ENCODE results near the gene CLEC2L.

Gene CLEC2L

DNA sequence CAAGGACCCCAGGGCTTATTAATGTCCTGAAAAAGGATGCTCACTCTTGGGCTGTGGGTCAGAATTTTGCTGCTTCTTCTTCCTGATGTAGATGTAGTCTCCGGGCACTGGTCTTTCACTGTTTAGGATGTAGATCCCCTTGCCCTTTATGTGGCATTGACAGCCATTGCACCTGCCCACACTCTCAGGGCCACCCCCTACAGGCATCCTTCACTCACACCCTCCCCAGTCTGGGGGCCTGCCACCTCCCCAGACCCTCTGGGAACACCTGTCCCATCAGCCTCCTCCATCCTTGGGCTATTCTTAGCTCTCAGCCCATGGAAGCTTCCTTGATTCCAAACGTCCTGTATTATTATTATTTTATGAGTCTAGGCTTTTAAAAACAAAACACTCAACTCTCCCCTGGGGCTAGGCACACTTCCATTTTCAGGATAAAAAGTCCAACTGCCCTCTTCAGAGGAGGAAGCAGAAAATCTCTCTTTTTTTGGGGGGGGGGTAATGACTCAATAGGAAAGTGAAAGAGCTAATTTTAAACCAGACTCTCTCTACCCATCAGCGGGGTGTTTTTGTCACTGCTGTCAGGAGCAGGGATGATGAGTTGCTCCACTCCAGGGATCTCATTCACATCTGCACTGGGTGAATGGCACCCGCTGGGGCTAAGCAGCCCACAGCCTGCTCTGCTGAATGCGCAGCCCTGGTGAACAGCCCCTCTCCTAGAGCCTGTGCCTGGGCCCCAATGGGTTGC, 28.5 kb upstream of the CLEC2L start:
- no peak overlapping the region for H3K27ac ChIP-seq
- TF ChIP-seq, protein P1, sequence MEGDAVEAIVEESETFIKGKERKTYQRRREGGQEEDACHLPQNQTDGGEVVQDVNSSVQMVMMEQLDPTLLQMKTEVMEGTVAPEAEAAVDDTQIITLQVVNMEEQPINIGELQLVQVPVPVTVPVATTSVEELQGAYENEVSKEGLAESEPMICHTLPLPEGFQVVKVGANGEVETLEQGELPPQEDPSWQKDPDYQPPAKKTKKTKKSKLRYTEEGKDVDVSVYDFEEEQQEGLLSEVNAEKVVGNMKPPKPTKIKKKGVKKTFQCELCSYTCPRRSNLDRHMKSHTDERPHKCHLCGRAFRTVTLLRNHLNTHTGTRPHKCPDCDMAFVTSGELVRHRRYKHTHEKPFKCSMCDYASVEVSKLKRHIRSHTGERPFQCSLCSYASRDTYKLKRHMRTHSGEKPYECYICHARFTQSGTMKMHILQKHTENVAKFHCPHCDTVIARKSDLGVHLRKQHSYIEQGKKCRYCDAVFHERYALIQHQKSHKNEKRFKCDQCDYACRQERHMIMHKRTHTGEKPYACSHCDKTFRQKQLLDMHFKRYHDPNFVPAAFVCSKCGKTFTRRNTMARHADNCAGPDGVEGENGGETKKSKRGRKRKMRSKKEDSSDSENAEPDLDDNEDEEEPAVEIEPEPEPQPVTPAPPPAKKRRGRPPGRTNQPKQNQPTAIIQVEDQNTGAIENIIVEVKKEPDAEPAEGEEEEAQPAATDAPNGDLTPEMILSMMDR (conservative IDR thresholded peaks at IDR 0.05; ENCODE audit: low read depth), result no peak
- CTCF ChIA-PET, result interaction anchor here (0.6 kb wide), 1 partner anchor 122 kb away, joined by 3 read pairs; no protein-coding TSS in a partner anchor
- no peak for DNase-seq (ENCODE audit: low spot score)
- POLR2A ChIA-PET (ENCODE audit: low non-redundant PET), result no interaction called here

DNA sequence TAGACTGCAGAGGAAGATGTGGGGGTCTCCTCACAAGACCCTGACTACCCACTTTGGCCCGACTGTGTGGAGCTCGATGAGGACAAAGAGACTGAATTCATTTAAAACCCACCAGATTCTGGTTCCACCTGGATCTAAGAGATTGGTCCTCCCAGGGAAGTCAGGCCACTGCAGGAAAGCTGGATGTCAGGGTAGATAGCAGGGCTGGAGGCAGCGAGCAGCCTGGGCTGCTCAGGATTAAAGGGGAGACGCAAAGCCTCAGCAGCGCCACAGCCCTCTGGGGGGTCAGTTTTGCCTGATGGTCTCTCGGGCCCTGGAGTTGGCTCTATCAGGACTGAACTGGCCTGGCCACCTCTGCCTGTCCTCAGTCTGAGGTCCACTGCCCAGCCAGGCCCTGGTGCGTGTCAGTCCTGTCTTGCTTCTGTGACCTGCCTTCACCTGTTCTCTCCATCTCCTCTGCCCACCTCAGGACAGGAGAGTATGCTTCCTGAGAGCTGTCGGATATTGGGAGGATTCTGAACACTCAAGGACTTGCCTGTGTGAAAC, 27.8 kb upstream of the CLEC2L start:
- TF ChIP-seq, protein P1 (conservative IDR thresholded peaks at IDR 0.05; ENCODE audit: low read depth), result no peak
- CTCF ChIA-PET, result interaction anchor here (0.6 kb wide), 1 partner anchor 123 kb away, joined by 3 read pairs; no protein-coding TSS in a partner anchor
- H3K27ac ChIP-seq, result no peak overlapping the region
- no peak for DNase-seq (ENCODE audit: low spot score)
- POLR2A ChIA-PET (ENCODE audit: low non-redundant PET), result no interaction called here

DNA sequence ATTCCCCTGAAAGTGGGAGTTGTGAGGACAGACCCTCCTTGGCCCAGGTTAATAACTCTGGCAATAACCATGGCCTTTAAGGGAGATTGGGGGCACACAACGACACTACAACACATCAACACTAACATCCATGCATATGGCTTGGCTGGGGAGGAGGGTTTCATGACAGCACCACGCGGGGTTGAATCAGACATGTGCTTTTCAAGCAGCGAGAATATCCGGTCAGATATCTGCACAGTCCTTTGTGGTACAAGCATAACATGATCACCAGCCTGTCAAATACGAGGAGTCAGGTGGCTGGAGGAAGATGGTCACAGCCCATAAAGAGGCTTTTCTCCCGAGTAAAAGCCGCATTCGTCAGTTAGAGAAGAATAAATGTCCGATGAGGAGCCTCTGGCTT, 27.0 kb upstream of the CLEC2L start:
- no peak overlapping the region for H3K27ac ChIP-seq
- ChIA-PET CTCF (no interaction called here), POLR2A (ENCODE audit: low non-redundant PET) (no interaction called here)
- TF ChIP-seq, protein P1 (conservative IDR thresholded peaks at IDR 0.05; ENCODE audit: low read depth), result no peak
- DNase-seq (ENCODE audit: low spot score), result no peak

DNA sequence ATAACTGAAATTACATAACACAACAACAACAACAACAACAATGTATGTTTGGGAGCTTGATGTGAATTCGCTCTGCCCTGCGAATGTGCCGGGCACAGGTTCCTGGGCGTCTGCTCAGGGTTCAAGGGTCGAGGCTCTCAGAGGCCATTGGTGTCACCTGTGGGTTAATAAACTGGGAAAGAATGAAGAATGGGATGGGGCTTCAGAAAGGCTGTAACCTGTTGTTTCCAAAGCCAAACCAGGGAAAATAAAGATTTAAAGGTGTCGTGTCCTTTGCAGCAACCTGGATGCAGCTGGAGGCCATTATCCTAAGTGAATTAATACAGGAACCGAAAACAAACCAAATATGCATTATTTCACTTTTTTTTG, 22.7 kb upstream of the CLEC2L start:
- ChIA-PET POLR2A (ENCODE audit: low non-redundant PET) (no interaction called here), CTCF (interaction anchor here (0.5 to 1.1 kb wide), 2 partner anchors 9 to 344 kb away, joined by 3 read pairs; no protein-coding TSS in a partner anchor)
- no peak overlapping the region for H3K27ac ChIP-seq
- DNase-seq (ENCODE audit: low spot score), result no peak
- TF ChIP-seq, protein P1 (conservative IDR thresholded peaks at IDR 0.05; ENCODE audit: low read depth), result no peak

DNA sequence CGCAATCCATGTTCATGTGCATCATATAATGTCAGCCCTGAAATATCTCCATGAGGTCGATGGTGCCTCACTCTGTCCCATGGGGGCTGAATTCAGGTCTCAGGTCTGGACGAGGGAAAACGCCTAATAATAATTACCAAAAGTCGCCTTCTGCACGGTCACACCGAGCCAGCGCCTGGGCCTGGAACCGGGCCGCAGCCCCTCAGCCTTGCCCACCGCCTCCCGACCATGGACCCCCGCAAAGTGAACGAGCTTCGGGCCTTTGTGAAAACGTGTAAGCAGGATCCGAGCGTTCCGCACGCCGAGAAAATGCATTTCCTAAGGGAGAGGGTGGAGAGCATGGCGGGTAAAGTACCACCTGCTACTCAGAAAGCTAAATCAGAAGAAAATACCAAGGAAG, 21.3 kb upstream of the CLEC2L start:
- no peak overlapping the region for H3K27ac ChIP-seq
- DNase-seq (ENCODE audit: low spot score), result no peak
- CTCF ChIA-PET, result no interaction called here
- POLR2A ChIA-PET (ENCODE audit: low non-redundant PET), result no interaction called here
- TF ChIP-seq, protein P1 (conservative IDR thresholded peaks at IDR 0.05; ENCODE audit: low read depth), result no peak

DNA sequence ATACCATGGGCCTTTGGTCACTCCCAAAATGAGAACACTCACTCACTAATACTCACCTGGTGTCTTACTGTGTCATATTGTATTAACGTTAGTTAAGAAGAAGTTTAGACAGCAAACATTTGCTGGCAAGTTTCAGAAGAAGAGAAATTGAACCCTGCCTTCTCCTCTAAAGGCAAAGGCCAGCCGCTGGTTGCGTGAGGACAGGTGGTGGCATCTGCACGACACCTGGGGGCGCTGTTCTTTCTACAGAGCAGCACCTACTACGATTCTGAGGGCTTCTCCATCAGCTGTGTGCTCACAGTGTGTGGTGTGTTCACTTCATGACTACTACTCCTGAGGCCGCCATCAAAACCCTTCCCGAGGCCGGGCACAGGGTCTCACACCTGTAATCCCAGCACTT, 17.9 kb upstream of the CLEC2L start:
- ChIA-PET POLR2A (ENCODE audit: low non-redundant PET) (no interaction called here), CTCF (no interaction called here)
- no peak for DNase-seq (ENCODE audit: low spot score)
- H3K27ac ChIP-seq, result no peak overlapping the region
- TF ChIP-seq, protein P1 (conservative IDR thresholded peaks at IDR 0.05; ENCODE audit: low read depth), result no peak

All from RWPE1 (cell line).